HG02870 (cell line): ENCODE data around the gene PDGFC.

Source experiments
- ATAC-seq: cut with Tn5 transposase; IDR thresholded peaks from one replicate; pipeline ENCODE4 v1.9.1; 2021; ENCODE audit warnings: mild to moderate bottlenecking, moderate library complexity; ENCODE audit not compliant: unreplicated experiment

Gene PDGFC

DNA sequence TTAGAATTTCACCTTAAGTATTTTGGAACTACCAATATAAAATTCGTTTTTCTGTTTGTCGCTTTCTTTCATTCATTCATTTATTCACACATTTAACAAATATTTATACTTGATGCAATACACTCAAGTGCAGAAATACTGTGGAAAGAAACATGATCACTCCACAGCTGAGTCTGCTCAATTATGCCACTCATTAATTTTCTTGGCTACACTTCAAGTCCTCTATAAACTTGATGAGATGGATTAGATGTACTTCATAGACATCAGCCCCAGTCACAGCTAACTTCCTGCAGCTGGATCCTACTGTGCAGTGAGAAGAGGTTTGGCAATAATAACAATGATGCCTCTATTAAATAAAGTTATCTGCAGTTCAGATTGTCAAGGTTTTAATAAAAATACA, 208.1 kb downstream of the PDGFC start:
- no peak for ATAC-seq

DNA sequence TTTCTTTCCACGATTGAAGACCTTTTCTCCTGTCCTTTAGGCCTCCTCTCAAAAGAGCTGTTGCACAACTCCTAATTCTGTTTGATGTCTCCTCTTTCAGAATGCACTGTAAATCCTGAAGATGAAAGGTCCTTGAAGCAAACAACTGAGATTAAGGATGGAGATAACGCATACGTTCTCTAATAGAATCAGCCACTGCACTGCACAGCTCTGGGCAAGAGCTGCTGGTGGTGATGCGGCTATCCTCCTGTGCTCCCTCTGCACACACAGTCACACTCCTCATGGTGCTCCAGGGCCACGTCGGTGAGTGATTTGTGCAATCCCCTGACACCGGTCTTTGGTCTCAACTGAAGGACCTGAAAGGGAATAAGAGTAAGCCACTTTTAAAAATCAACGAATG, 208.7 kb downstream of the PDGFC start:
- ATAC-seq: no peak

DNA sequence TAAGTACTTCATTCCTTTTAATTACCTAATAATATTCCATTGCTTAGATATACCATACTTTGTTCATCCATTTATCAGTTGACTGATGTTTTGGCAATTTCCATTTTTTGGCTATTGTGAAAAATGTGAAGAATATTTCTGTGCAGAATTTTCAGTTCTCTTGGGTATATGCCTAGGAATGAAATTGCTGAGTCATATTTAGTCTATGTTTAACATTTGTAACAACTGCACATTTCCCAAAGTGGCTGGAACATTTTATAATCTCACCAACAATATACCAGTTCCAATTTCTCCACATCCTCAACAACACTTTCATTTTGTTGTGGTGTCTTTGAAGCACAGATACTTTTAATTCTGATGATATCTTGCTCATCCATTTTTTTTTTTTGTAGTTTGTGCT, 215.5 kb downstream of the PDGFC start:
- no peak for ATAC-seq

DNA sequence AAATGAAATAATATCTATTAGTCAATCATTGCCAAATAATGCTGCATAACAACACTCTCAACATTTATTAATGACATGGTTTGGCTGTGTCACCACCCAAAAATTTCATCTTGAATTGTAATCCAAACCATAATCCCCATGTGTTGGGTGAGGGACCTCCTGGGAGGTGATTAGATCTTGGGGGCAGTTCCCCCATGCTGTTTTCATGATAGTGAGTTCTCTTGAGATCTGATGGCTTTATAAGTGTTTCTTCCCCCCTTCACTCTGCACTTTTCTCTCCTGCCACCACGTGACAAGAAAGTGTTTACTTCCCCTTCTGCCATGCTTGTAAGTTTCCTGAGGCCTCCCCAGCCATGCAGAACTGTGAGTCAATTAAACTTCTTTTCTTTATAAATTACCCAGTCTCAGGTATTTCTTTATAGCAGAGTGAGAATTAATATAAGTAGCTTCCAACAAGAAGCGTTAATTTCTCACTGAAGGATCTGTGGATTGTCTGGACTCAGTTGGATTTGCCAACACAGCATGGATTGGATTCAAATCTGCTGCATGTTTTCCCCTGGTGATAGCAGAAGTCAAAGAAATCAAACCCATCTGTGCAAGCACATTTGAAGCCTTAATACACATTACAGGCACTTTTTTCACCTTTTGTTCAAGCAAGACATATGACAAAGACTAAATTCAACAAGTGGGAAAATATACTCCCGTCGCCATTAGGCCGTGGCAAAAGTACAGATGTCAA, 216.6 kb downstream of the PDGFC start:
- ATAC-seq: no peak

- ATAC-seq: no peak
Observed at GRCh38 chr4:156751486-156751885, 220.1 kb downstream of the PDGFC start.

- no peak for ATAC-seq
Observed at GRCh38 chr4:156749426-156750403, 221.9 kb downstream of the PDGFC start.

- no peak for ATAC-seq
Observed at GRCh38 chr4:156746111-156746510, 225.5 kb downstream of the PDGFC start.

GRCh38 chr4:156738766-156739165, 232.8 kb downstream of the PDGFC start:
- ATAC-seq: no peak

GRCh38 chr4:156734965-156735895, 236.4 kb downstream of the PDGFC start:
- ATAC-seq: no peak

DNA sequence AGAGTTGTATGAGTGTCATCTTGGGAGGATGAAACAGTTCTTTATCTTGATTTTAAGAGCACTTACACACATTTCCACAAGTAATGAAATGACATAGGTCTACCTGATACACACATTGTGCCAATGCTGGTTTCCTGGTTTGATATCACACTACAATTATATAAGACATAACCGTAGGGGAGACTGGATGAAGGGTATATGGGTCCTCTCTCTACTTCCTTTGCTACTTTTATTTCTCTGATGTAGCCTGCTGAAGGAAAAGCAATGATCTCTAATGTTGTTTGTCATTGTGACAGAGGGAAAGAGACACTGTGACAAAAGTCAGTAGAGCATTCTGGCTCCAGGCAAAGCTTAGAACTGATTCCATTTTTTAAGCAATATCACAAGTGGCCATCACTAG, 238.0 kb downstream of the PDGFC start:
- ATAC-seq: no peak

GRCh38 chr4:156732634-156733033, 239.0 kb downstream of the PDGFC start:
- no peak for ATAC-seq

DNA sequence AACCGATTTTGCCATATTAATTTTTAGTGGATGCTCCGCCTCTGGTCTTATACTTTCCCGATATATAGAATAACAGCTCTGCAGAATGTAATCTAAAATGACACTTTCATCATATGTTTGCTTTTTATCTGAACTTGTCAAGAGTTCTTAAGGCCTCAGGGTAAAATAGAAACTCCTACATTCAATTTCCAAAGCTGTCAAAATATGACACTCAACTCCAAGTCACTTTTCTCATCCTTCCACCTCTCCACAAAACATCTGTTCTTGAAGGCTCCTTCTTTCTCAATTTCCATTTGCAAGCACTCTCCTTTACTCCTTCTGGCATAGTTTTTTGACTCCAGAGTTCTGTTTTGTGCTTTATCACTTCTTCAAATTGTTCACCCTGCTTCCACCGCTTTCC, 242.2 kb downstream of the PDGFC start:
- no peak for ATAC-seq

DNA sequence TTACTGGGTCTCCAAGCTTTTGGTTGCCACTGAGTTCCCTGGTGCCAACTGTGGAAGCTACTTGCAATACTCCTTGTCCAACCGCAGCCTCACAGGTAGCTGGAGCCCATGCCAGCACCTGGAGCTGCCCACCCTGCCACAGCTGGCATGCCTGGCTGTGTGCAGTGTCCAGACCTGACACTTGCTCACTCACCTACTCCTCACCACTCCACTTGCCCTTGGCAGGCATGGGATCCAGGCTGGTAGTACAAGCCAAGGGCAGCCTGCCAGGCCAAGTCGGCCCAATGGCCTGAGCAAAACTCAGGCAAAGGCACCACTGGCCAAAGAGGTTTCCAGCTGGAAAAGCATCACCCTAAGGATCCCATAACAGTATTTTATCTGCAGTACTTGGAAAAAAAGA, 246.3 kb downstream of the PDGFC start:
- no peak for ATAC-seq

DNA sequence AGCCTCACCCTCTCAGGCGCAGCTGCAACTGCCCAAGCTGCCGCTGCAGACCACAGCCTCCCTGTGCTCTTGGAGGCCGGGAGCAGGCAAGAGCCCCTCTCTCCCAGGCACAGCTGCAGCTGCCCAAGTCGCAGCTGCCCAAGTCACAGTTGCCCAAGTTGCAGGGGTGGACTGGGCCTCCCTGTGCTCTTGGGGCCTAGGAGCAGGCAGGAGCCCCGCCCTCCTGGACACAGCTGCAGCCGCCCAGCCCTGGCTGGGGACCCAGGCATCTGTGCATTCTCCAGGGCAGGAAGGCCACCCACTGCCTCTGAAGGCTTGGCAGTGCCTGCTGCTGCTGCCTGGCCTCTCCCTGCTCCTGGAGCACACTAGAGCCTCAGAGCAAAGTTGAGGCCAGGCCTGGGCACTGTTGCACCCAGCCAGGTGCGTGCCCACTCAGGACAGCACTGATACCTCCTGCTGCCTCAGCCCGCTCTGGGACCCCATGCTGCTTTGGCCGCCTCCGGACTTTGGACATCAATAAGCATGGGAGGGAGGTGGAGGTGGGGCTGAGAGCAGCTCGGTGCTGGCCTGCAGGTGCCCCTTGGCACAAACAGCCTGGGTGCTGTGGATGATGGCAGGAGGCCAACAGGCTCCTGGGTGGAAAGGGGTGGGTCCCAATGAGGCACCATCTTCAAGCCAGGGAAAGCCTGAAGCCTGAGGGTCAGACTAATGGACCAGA, 247.5 kb downstream of the PDGFC start:
- ATAC-seq: no peak

DNA sequence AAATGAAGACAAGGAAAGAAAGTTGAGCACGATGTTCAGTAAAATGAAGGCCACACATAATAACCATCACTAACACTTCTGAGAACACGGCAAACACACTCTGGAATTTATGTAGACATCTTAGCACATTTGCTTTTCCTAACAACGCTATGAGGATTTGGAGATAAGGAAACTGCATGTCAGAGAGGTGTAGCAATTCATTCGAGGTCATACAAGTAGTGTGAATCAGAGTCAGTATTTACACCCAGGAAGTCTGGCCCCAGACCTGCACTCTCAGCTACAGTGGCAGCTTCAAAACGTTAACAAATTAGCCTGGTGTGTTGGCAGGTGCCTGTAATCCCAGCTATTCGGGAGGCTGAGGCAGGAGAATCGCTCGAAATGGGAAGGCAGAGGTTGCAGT, 253.4 kb downstream of the PDGFC start:
- ATAC-seq: no peak

DNA sequence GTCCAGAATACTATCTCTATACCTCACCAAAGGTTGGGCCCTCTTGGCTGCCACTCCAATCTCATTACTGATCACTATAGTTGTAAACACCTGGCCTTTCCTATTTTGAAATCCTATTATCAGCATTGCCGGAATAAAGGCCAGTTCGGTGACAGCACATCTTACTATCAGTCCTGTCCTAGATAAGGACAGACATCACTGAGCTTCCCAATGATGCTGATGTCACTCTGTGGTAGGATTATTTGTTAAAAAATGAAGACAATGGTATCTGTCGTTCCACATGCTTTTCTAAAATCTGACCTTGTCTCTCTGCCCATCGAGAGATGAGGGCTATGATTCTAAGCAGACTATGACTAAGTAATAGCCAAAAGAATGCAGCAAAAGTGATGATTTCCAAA, 260.4 kb downstream of the PDGFC start:
- no peak for ATAC-seq
